H9 (cell line): ENCODE results near the gene RELCH. TPM values are rescaled to one million over a fixed set of nuclear protein-coding genes. Genes with fewer than 3 reads are reported as not detected.

Experiments used
- DNase-seq: peaks from one replicate; pipeline ENCODE4 v3.0.0-alpha.2; 2017
- H2AFZ ChIP-seq: one replicate; pipeline ENCODE4 v1.6.1; 2013; ENCODE audit warnings: mild to moderate bottlenecking, low read length, control low read depth, moderate library complexity
- H2AK5ac ChIP-seq: 2 replicates; pipeline ENCODE4 v1.6.1; 2013; ENCODE audit warnings: low read length, control low read depth, mixed read lengths; ENCODE audit not compliant: insufficient read length
- H2BK120ac ChIP-seq: one replicate; pipeline ENCODE4 v1.6.1; 2013; ENCODE audit warnings: low read depth, mild to moderate bottlenecking, low read length, control low read depth, inconsistent platforms; ENCODE audit not compliant: poor library complexity, severe bottlenecking
- H2BK12ac ChIP-seq: 2 replicates; pipeline ENCODE4 v1.6.1; 2013; ENCODE audit warnings: low read length, control low read depth, mixed read lengths, low read depth; ENCODE audit not compliant: insufficient read length
- H2BK15ac ChIP-seq: 2 replicates; pipeline ENCODE4 v1.6.1; 2013; ENCODE audit warnings: low read depth, low read length, control low read depth
- H2BK20ac ChIP-seq: one replicate; pipeline ENCODE4 v1.6.1; 2013; ENCODE audit warnings: low read depth, mild to moderate bottlenecking, low read length, control low read depth, inconsistent platforms; ENCODE audit not compliant: poor library complexity, severe bottlenecking
- H2BK5ac ChIP-seq: 2 replicates; pipeline ENCODE4 v1.6.1; 2013; ENCODE audit warnings: low read length, control low read depth, mixed read lengths; ENCODE audit not compliant: insufficient read length
- H3K14ac ChIP-seq: 2 replicates; pipeline ENCODE4 v1.6.1; 2013; ENCODE audit warnings: low read length, control low read depth; ENCODE audit not compliant: insufficient read depth
- H3K18ac ChIP-seq: 2 replicates; pipeline ENCODE4 v1.6.1; 2013; ENCODE audit warnings: low read depth, mild to moderate bottlenecking, mixed read lengths, low read length, control low read depth; ENCODE audit not compliant: insufficient read length
- H3K23ac ChIP-seq: 2 replicates; pipeline ENCODE4 v1.6.1; 2013; ENCODE audit warnings: low read length, control low read depth, mixed read lengths, low read depth; ENCODE audit not compliant: insufficient read length
- H3K23me2 ChIP-seq: 2 replicates; pipeline ENCODE4 v1.6.1; 2013; ENCODE audit warnings: low read depth, mild to moderate bottlenecking, mixed read lengths, low read length, control low read depth; ENCODE audit not compliant: insufficient read length, poor library complexity, severe bottlenecking
- H3K27ac ChIP-seq: 2 replicates; pipeline ENCODE4 v1.5.1; 2013; ENCODE audit warnings: low read length, control low read depth, mixed read lengths, low read depth; ENCODE audit not compliant: insufficient read length
- H3K27me3 ChIP-seq: 2 replicates; pipeline ENCODE4 v1.6.1; 2013; ENCODE audit warnings: low read length, control low read depth, inconsistent platforms; ENCODE audit not compliant: insufficient read depth
- H3K4ac ChIP-seq: 2 replicates; pipeline ENCODE4 v1.6.1; 2013; ENCODE audit warnings: low read depth, mild to moderate bottlenecking, control low read depth, inconsistent platforms, low read length, moderate library complexity
- H3K4me1 ChIP-seq: 2 replicates; pipeline ENCODE4 v1.6.1; 2013; ENCODE audit warnings: low read length, control low read depth, inconsistent platforms; ENCODE audit not compliant: insufficient read depth
- H3K4me2 ChIP-seq: 2 replicates; pipeline ENCODE4 v1.6.1; 2013; ENCODE audit warnings: low read length, control low read depth, mixed read lengths; ENCODE audit not compliant: insufficient read length, insufficient read depth
- H3K56ac ChIP-seq: 2 replicates; pipeline ENCODE4 v1.6.1; 2013; ENCODE audit warnings: low read depth, mild to moderate bottlenecking, mixed read lengths, low read length, control low read depth; ENCODE audit not compliant: insufficient read length
- H3K79me1 ChIP-seq: 2 replicates; pipeline ENCODE4 v1.6.1; 2013; ENCODE audit warnings: low read depth, mild to moderate bottlenecking, moderate library complexity, low read length, control low read depth, inconsistent platforms; ENCODE audit not compliant: insufficient read depth, poor library complexity, severe bottlenecking
- H3K79me2 ChIP-seq: 2 replicates; pipeline ENCODE4 v1.6.1; 2013; ENCODE audit warnings: low read length, control low read depth, inconsistent platforms; ENCODE audit not compliant: insufficient read depth
- H3K9ac ChIP-seq: 2 replicates; pipeline ENCODE4 v1.6.1; 2013; ENCODE audit warnings: low read length, control low read depth, mixed read lengths; ENCODE audit not compliant: insufficient read length; ENCODE audit errors: extremely low read depth
- H3K9me3 ChIP-seq: one replicate; pipeline ENCODE4 v1.6.1; 2013; ENCODE audit warnings: low read depth, low read length, inconsistent platforms; ENCODE audit not compliant: control insufficient read depth
- H3T11ph ChIP-seq: one replicate; pipeline ENCODE4 v1.6.1; 2013; ENCODE audit warnings: mild to moderate bottlenecking, low read length, control low read depth, inconsistent platforms
- H4K20me1 ChIP-seq: one replicate; pipeline ENCODE4 v1.6.1; 2013; ENCODE audit not compliant: control insufficient read depth, insufficient read length, insufficient read depth
- H4K5ac ChIP-seq: 2 replicates; pipeline ENCODE4 v1.6.1; 2013; ENCODE audit warnings: low read depth, mild to moderate bottlenecking, mixed read lengths, low read length, control low read depth; ENCODE audit not compliant: insufficient read length
- H4K8ac ChIP-seq: replicated peaks from 2 replicates; pipeline ENCODE4 v1.6.1; 2013; ENCODE audit warnings: low read length, control low read depth, mixed read lengths, low read depth; ENCODE audit not compliant: insufficient read length
- H4K91ac ChIP-seq: 2 replicates; pipeline ENCODE4 v1.6.1; 2013; ENCODE audit warnings: low read depth, mild to moderate bottlenecking, moderate library complexity, mixed read lengths, low read length, control low read depth; ENCODE audit not compliant: insufficient read length
- H3K27ac Mint-ChIP-seq, 3 experiments: 2 replicates in 2 of 3; 3 replicates in 1 of 3; pipeline ENCODE4 v1.8.0; 2020 to 2021; ENCODE audit warnings: mixed read lengths in 3 of 3, mild to moderate bottlenecking in 1 of 3, moderate library complexity in 1 of 3
- H3K27me3 Mint-ChIP-seq: 2 replicates; pipeline ENCODE4 v1.8.0; 2021; ENCODE audit warnings: low read depth, mild to moderate bottlenecking, moderate library complexity, mixed read lengths
- H3K36me3 Mint-ChIP-seq, 3 experiments: 2 replicates in 2 of 3; 3 replicates in 1 of 3; pipeline ENCODE4 v1.8.0; 2020 to 2021; ENCODE audit warnings: low read depth in 3 of 3, mixed read lengths in 3 of 3; ENCODE audit not compliant: insufficient read depth in 1 of 3
- H3K4me1 Mint-ChIP-seq, 2 experiments: 2 replicates each; pipeline ENCODE4 v1.8.0; 2020; ENCODE audit warnings: mixed read lengths in 2 of 2
- H3K4me3 Mint-ChIP-seq, 2 experiments: 2 replicates in 1 of 2; 3 replicates in 1 of 2; pipeline ENCODE4 v1.8.0; 2020 to 2021; ENCODE audit warnings: mild to moderate bottlenecking in 2 of 2, mixed read lengths in 2 of 2, moderate library complexity in 1 of 2
- H3K9me3 Mint-ChIP-seq, 2 experiments: 2 replicates in 1 of 2; 3 replicates in 1 of 2; pipeline ENCODE4 v1.8.0; 2020; ENCODE audit warnings: mild to moderate bottlenecking in 2 of 2, mixed read lengths in 2 of 2, moderate library complexity in 1 of 2
- total RNA-seq: library from RNA; stranded (reverse); gene quantifications from 2 replicates; pipeline ENCODE4 v1.2.1, GENCODE V29; 2021
- TF ChIP-seq, protein P1 (sequence below): fragments of 200-600 bp; sonication (generic); conservative IDR thresholded peaks from 3 replicates; pipeline ENCODE4 v1.8.0; 2021; ENCODE audit warnings: antibody characterized with exemption, mild to moderate bottlenecking

RELCH gene
- total RNA-seq, 1 experiment from 2014 or later, result 32.3 TPM

DNA sequence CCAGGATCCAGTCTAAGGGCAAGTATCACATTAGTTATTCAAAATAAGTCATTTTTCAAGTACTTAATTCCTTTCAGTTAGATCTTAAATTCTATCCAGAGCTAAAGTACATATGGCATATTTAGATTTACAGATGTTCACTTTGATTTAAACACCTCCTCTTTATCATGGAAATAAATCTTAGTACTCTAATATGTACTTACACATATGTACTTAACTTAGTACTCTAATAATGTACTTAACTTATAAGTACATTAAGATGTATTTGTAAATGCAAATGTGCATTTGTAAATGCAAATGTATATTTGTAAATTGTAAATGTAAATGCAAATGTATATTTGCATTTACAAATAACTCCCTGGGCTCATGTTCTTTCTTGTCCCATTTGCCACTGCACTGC, 14.8 kb upstream of the RELCH start:
- no peaks in the 10 kb centered on the region for H3K9me3 Mint-ChIP-seq
- H3K27ac Mint-ChIP-seq, result no peak overlapping the region
- Histone ChIP-seq H4K91ac (no peak overlapping the region), H2BK5ac (no peak overlapping the region), H2BK15ac (no peak overlapping the region), H3T11ph (no peak overlapping the region), H3K27me3 (no peaks in the 10 kb centered on the region), H2AK5ac (no peak overlapping the region), H3K4ac (no peak overlapping the region), H3K23ac (no peak overlapping the region), H3K27ac (no peak overlapping the region), H2BK120ac (no peak overlapping the region), H4K20me1 (no peaks in the 10 kb centered on the region), H3K9me3 (no peaks in the 10 kb centered on the region), H3K56ac (no peak overlapping the region), H2BK12ac (no peak overlapping the region), H3K18ac (no peak overlapping the region), H3K4me2 (no peak overlapping the region), H3K23me2 (no peaks in the 10 kb centered on the region), H3K79me1 (no peaks in the 10 kb centered on the region), H2BK20ac (no peak overlapping the region), H3K9ac (no peak overlapping the region), H3K79me2 (no peaks in the 10 kb centered on the region), H3K4me1 (no peaks in the 10 kb centered on the region), H3K14ac (no peak overlapping the region), H4K8ac (no peak overlapping the region), H2AFZ (no peak overlapping the region), H4K5ac (no peak overlapping the region)
- TF ChIP-seq, protein P1, sequence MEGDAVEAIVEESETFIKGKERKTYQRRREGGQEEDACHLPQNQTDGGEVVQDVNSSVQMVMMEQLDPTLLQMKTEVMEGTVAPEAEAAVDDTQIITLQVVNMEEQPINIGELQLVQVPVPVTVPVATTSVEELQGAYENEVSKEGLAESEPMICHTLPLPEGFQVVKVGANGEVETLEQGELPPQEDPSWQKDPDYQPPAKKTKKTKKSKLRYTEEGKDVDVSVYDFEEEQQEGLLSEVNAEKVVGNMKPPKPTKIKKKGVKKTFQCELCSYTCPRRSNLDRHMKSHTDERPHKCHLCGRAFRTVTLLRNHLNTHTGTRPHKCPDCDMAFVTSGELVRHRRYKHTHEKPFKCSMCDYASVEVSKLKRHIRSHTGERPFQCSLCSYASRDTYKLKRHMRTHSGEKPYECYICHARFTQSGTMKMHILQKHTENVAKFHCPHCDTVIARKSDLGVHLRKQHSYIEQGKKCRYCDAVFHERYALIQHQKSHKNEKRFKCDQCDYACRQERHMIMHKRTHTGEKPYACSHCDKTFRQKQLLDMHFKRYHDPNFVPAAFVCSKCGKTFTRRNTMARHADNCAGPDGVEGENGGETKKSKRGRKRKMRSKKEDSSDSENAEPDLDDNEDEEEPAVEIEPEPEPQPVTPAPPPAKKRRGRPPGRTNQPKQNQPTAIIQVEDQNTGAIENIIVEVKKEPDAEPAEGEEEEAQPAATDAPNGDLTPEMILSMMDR, result no peak
- 0 out of 4 replicates have a peak, but pooled peaks cover 0 to 4% of the 10 kb centered on the region in 2 experiments for H3K4me1 Mint-ChIP-seq
- no peaks in the 10 kb centered on the region; a peak in 1 of 7 replicates for H3K36me3 Mint-ChIP-seq
- H3K27me3 Mint-ChIP-seq, result no peaks in the 10 kb centered on the region
- no peak for DNase-seq
- H3K4me3 Mint-ChIP-seq, result no peak overlapping the region
